GM12874 (cell line): ENCODE results near the gene CAGE1.

Experiments
- CTCF ChIP-seq: IDR thresholded peaks from 2 replicates; pipeline ENCODE4 v1.5.1; 2011; ENCODE audit warnings: low read depth, mild to moderate bottlenecking, control low read depth, low read length, moderate library complexity; ENCODE audit not compliant: insufficient read depth

CAGE1 gene

GRCh38 chr6:7381092-7381491 is 8.4 kb downstream of the CAGE1 start:
- TF ChIP-seq CTCF = no peak

GRCh38 chr6:7378740-7379139 is 10.8 kb downstream of the CAGE1 start:
- TF ChIP-seq CTCF = no peak

DNA sequence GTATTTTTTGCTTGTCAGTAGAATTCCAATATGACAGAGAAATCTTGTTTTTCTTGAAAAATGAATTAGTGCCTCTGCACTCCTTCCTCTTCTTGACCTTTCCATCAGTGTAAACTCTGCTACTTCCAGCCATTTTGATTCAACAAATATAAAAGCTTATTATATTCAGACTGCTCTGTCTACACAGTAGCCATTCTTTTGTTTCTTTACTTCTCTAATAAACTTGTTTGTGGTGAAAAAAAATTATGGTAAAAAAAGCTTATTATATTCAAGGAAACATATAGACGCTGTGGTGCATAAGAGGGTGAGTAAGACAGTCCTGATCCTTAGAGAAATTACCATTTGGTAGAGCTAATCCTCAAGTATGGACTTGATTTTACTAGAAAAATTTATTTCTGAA is 11.6 kb downstream of the CAGE1 start:
- no peak for TF ChIP-seq CTCF

DNA sequence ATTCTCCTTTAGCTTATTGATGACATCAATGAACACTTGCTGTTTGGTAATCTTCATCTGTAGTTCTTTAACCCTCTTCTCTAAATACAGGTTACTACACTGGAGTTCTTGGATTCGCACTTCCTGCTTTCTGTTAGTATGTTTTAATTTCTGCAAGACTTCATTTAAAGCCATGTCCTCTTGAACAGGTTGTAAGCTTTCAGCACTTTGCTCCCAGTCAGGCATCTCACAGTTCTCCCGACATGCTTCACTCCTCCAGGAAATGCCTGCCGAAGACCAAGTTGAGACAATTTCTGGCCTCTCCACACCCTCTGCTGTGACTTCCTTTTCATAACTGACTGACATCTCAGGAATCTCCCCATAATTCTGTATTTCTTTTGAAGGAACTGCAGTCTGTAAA is 15.8 kb downstream of the CAGE1 start:
- no peak for TF ChIP-seq CTCF

GRCh38 chr6:7367408-7367807 is 22.1 kb downstream of the CAGE1 start:
- TF ChIP-seq CTCF = no peak

- no peak for TF ChIP-seq CTCF
These were observed 45.7 kb downstream of the CAGE1 start for GRCh38 chr6:7343546-7344475.

- TF ChIP-seq CTCF = no peak
These were observed 47.4 kb downstream of the CAGE1 start for GRCh38 chr6:7341989-7342742.
